CD4-positive, alpha-beta T cell treated with Interleukin-1 beta for 1 hour (primary cell): Measurements from ENCODE around the gene DAB2IP.
"Not testable (repeated sequence)": the region's sequence is repeated elsewhere in the genome, so short reads cannot be mapped to it uniquely, and the experiment has no call there.

Experiments
- DNase-seq, 2 donors: peaks; one replicate each; pipeline ENCODE4 v3.0.0-alpha.2; 2020 to 2022

The DAB2IP gene

DNA sequence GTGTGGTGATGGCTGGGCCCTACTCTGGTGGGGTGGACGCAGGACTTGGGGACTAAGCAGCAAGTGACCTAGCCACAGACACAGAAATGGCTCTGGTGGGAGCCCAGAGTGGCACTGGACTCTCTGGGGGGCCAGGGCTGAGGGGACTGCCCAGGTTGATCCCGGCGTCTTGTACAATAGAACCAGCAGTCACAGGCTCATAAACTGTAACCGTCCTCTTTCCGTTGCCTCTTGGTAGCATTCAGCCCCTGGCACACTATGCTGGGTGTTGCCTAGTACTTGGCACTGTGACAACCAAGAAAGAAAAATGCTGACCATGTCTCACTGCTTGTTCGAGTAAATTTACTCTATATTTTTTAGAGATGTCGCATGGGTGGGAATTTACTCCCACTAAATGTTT is 80.5 kb downstream of the DAB2IP start:
- no peak for DNase-seq

GRCh38 chr9:121732389-121732788 is 81.0 kb downstream of the DAB2IP start:
- no peak for DNase-seq

- DNase-seq: peak in 1 of 2 donors; percentile 4
These were observed 81.5 kb downstream of the DAB2IP start for GRCh38 chr9:121732886-121733285.

DNA sequence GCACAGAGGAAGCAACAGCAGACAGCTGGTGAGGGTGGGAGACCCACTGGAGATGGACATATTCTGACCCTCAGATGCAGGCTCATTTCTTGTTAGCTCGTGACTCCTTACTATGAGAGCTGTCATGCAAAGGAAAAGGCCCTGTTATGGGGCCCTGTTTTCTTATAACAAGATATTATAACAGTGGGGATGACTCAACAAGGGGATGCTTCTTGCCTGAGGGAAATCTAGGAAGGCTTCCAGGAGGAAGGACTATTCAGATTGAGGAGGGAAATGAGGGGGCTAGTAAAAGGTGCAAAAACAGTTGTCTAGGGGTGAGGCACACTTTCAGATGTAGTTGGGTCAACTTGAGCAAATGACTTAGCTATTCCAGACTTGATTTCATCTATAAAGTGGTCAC is 83.0 kb downstream of the DAB2IP start:
- no peak for DNase-seq

DNA sequence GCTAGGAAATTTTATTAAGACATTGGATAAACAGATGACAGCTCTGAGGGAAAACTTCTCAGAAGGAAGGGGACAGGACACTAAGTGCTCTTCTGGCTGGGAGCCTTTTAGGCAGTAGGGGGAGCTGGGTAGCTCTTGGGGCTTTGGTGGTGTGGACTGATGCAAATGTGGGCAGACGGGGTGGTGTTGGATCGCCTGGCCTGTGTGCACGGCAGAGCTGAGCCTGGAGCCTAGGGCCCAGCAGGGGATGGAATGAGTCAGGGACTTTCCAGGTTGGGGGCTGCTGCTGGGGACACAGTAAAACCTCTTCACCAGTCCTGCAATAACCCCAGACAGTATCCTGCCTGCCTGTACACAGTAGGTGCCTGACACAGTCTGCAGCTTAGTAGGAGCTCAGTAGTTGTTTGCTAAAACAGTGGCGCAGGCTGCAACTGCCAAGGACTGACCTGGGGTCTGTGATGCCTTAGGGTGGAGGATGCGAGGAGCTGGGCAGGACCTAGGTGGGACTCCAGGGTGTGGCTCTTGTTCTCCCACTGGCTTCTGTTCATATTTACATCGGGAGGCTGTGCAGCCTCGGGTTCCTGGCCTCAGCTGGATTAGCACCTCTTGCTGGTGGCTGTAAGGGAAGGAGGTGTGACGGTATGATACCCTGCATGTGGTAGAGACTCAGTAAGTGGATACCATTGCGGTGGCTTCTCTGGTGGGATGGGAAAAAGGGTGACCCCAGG is 83.8 kb downstream of the DAB2IP start:
- peak in 1 of 2 donors; percentile 6 for DNase-seq

DNA sequence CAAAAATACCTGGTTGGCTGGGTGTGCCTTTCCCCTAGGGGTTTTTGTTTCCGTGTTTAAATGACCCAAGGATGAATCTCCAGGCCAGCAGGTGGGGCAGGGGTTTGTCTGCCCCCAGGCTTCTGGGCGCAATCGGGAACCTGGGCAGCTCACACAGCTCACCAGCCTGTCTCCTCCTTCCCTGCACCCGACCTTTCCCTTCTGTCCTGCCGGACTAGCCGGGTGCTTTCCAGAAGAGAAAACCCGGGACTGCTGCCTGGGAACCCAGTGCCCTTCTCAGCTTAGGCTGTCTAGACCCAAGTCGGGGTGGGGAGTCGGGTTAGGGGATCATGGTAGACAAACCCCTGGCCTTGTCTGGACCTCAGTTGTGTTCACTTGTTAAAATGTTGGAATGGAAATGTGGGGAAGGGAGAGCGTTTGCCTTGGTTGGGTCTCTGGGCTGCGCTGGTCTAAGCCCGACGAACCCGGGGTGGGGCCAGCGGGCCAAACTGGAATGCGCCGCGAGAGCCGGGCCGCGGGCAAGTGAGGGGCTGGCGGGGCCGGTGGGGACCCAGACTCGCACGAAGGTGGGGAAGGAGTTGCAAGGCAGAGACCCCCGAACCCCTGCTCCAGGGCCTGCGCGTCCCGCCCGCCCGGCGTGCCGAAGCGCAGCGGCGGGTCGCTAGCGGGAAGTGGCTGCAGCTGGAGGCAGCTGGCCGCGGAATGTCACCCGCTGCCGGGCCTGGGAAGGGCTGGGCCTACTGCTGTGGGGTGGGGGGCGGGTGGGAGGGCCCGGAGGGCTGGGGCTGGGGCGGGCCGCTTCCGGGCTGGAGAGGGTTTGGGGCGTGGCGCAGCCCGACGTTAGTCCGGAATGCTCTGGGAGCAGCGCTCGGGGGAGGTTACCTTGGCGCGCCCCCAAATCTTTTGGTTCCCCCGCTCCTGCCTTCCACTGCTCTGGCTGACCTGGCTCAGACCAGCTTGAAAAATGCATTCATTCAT is 84.6 kb downstream of the DAB2IP start:
- DNase-seq: no peak

- DNase-seq: no peak
These were observed 85.6 kb downstream of the DAB2IP start for GRCh38 chr9:121736934-121737462.

DNA sequence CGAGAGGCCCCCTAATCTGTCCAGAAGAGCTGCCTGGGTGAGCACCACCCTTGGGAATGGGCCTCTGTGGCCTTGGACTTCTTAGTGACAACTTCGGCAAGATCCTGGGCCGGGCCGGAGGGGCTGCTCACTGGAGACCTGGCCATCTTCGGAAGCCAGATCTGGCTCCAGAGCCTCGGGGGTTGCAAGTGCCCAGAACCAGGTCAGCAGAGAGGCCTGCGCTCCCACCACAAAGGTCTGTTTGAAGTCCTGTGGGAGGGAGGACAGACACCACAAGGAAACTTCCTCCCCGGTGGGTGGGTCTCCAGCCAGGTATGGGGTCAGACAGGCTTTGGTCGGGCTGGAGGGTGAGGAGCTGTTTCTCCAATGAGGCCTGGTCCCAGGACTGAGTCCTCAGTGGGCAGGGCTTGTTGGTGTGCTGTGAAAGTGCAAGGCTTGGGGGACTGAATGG is 86.1 kb downstream of the DAB2IP start:
- no peak for DNase-seq

DNA sequence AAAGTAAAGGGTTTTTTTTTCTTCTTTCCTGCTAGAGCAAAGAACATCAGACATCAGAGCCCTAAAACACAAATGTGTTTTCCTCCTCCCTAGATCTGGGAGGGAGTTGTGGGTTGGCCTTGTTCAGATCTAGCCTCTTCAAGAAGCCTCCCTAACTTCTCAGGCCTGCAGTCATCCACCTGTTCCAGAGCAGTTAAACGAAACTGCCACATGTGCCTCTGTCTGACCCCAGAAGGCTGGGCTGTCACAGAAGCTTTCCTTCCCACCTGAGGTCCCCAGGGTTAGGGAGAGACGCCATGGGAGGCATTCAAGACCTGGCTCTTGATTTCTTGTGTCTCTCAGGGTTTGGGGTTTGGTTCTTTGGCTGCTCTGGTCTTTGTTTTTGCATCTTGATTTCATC is 87.0 kb downstream of the DAB2IP start:
- no peak for DNase-seq

DNA sequence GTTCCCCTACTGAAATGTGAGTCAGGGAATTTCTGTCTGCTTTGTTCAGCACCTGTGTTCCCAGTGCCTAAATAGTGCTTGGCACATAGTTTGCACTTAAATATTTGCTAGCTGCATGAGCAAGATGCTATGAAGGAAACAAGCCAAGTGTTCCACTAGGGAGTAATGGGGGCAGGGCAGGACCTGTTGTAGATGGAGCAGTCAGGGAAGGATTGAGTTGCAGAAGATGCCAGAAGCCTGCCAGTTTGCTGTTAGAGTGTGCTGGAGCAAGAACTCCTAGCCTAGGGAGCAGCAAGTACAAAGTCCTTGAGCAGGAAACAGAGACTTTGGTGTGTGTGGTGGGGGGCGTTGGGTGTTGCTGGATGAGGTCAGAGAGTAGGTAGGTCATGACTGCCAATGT is 87.5 kb downstream of the DAB2IP start:
- no peak for DNase-seq

DNA sequence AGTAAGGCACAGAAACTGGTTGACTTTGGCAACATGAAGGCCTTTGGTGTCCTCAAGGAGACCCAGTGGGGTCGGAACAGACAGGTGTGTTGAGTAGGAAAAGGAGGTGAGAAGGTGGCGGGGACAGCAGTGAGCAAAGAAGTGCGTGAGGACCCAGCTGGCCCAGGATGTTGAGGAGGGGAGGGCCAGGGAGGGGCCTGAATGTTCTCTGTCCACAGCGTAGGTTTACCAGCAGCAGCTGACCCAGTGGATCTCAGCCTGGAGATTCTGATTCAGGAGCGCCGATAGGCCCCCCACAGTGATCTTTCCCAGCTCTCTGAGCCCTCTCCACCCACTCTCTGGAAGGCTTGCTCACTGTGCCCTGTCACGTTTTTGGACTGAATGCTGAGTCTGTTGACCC is 88.5 kb downstream of the DAB2IP start:
- DNase-seq: no peak

- no peak for DNase-seq
These were observed 89.9 kb downstream of the DAB2IP start for GRCh38 chr9:121741228-121741918.

DNA sequence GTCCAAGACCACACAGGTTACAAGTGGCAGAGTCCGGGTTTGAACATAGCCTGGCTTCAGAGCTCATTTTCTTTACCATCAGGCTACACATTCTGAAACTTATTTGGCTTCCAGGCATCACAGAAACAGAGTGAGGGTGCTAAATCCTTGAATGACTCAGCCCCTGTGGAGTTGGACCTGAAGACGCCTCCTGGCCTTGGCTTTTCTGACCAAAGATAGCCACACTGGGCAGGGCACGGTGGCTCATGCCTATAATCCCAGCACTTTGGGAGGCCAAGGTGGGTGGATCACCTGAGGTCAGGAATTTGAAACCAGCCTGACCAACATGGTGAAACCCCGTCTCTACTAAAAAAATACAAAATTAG is 90.5 kb downstream of the DAB2IP start:
- DNase-seq: not testable (repeated sequence)

GRCh38 chr9:121742923-121743322 is 91.5 kb downstream of the DAB2IP start:
- DNase-seq: no peak

DNA sequence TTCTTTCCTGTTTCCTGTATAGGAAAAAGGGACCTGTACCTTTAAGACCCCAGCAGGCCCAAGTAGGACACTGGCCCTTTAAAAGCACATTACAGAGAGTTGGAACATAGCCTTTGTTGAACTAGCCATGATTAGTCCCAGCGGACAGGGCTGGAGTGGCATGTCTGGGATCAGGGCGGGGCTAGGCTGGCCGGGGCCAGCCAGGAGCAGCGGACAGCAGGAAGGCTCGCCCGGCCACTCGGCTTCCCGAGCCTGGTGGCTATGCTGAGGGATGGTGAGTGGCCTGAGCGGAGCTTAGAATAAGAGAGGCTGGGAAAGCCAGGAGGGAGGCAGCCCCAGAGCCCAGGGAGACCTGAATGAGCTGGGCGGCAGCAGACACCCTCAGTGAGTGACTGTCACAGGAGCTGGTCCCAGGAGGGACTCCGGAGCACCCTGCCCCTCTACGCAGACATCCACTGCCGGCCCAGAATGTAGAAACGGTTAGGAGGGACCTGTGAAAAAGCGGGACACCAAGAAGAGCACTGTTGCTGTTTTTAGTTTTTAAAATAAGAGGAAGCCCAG is 92.1 kb downstream of the DAB2IP start:
- no peak for DNase-seq

DNA sequence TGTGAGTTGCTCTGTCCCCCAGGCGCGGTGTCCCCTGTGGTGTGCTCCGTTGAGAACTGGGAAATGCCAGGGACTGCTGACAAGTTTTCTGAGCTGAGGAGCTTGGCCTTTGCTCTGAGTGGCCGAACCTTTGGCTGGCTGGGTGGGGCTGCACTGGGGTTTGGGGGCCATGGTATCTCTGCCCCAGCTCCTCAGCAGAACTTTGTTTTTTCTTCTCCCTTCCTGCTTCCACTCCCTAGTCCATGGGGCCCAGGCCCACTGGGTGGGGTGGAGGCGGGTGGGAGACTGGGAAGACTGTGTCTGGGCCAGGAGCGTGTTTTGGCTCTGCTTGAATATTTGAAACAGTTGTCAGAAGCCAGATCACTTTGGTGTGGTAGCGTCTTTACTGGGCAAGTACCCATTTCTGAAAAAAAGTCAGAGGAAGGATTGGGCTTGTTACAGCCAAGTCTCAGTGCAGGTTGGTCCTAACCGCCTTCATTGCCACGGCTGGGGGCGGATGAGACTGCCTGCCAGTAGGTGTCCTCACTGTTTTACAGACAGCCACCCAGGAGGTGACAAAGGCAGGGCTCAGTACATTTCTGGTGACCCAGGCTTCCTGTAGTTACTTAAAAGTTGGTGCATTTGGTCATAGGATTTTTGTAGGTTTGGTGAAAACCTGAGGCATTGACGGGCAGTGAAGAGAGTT is 92.7 kb downstream of the DAB2IP start:
- DNase-seq: peak; percentile 20 to 36

DNA sequence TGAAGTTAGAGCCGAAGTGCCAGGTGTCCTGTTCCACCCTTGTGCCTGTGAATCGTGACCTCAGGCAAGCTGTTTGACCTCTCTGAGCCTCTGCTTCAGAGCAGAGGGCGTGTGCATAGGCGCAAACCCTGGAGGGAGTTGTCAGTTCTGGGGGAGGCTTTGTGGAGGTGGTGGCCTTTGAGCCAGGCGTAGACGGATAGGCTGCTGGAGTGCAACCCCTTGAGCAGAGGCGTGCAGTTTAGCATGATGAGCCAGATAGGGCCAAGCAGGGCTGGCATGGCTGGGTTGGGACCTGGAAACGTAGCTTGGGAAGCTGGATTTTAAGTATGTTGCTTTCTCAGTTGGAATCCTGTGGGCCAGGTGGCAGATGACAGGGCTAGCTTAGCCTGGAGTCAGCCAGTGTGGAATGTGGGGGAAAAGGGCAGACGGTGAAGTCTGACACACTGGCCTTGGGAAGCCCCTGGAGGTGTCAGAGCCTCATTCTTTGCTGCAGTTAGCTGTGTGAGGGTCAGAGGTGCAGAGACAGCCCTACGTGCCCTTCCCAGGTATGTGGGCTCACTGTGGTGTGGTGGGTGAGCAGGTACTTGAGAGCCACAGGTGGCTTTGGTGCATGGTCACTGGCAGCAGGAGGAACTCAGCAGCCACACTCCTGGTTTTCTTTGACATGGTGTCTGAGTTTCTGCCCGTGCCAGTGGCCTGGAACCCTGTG is 93.4 kb downstream of the DAB2IP start:
- DNase-seq: no peak

- DNase-seq: no peak
These were observed 93.9 kb downstream of the DAB2IP start for GRCh38 chr9:121745396-121745695.

DNA sequence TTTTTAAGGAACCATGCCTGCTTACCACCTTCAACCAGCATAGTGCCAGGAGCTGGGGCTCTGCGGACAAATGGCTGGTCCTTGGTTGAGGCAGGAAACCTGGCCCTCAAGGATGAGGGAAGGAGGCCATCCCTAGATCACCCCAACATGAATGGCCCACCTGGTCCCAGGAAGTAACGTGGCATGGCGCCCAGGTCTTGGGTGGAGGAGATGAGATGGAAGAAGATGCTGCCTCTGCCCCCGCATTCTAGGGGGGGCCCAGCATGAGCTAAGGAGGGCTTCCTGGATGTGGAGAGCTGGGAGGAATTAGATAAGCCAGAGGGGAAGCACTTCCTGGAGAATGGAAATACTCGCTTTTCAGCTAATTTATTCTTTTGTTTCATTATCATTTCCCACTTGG is 95.0 kb downstream of the DAB2IP start:
- DNase-seq: no peak

DNA sequence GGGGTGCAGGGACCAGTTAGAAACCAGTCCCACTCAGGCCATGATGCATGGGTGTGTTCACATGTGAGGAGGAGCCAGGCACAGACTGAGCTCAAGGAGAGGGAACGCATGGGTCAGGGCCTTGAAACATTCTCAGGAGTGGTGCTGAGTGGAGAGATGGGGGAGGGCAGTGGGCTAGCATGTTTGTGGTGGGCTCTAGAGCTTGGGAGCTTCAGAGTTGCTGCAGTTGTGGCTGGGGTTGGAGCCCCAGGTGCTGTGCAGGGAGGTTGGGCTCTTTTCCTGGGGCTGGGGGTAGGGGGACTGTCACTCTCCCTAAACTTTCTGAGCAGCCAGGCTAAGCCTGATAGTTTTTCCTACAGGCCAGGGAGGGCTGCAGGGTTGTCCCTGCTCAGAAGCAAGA is 95.4 kb downstream of the DAB2IP start:
- no peak for DNase-seq

DNA sequence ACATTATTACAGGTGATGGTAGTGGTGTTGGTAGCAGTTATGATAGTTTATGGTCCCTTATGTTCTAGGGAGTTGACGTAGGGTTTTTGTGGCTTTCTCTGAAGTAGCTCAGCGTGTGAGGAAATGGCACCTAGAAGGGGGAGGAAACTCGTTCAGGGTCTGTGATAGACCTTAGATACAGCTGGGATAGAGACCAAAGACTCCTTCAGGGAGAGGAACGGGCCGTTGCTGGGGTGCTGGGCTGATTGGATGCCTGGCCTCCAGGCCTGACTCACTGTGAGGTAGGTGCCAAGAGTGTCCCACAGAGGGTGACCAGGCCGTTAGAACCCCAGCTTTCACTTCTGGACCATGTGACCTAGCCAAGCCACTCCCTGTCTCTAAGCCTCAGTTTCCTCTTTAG is 96.6 kb downstream of the DAB2IP start:
- peak in 1 of 2 donors; percentile 5 for DNase-seq
